Measurements from ENCODE around the gene RGS13.

DNA sequence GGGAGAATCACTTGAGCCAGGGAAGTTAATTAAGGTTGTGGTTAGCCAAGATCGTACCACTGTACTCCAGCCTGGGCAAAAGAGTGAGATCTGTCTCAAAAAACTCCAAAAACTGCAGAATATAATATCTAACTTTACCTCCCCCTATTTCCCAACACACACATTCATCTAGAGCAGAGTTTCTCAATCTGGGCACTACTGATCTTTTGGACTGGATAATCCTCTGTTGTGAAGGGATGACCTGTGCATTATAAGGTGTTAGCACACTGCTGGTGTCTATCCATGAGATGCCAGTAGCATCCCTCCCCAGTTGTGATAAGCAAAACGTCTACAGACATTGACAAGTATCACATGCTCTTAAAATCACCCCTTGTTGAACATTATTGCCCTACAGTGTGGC, 61.8 kb downstream of the RGS13 start:
- TF ChIP-seq, protein P1, sequence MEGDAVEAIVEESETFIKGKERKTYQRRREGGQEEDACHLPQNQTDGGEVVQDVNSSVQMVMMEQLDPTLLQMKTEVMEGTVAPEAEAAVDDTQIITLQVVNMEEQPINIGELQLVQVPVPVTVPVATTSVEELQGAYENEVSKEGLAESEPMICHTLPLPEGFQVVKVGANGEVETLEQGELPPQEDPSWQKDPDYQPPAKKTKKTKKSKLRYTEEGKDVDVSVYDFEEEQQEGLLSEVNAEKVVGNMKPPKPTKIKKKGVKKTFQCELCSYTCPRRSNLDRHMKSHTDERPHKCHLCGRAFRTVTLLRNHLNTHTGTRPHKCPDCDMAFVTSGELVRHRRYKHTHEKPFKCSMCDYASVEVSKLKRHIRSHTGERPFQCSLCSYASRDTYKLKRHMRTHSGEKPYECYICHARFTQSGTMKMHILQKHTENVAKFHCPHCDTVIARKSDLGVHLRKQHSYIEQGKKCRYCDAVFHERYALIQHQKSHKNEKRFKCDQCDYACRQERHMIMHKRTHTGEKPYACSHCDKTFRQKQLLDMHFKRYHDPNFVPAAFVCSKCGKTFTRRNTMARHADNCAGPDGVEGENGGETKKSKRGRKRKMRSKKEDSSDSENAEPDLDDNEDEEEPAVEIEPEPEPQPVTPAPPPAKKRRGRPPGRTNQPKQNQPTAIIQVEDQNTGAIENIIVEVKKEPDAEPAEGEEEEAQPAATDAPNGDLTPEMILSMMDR (IDR thresholded peaks at IDR 0.05): no peak
- TF ChIP-seq POLR2A (IDR thresholded peaks at IDR 0.05): no peak

Measured in adrenal gland (tissue), 5 donors.